Choroid plexus epithelial cell (primary cell): Measurements from ENCODE around the gene CHML.
A peak's percentile ranks its signal among the peaks of the same experiment; 100 is the strongest.

Experiments used
- DNase-seq: peaks from one replicate; pipeline ENCODE4 v3.0.0-alpha.2; 2010; ENCODE audit warnings: low read depth
- H3K4me3 ChIP-seq: 2 replicates; pipeline ENCODE4 v1.5.1; 2011; ENCODE audit warnings: low read depth, mild to moderate bottlenecking, control low read depth, low read length, moderate library complexity
- TF ChIP-seq, protein P1 (sequence below): conservative IDR thresholded peaks from 2 replicates; pipeline ENCODE4 v1.5.1; 2011; ENCODE audit warnings: low read depth, mild to moderate bottlenecking, control low read depth, inconsistent platforms, low read length, moderate library complexity

The CHML gene

DNA sequence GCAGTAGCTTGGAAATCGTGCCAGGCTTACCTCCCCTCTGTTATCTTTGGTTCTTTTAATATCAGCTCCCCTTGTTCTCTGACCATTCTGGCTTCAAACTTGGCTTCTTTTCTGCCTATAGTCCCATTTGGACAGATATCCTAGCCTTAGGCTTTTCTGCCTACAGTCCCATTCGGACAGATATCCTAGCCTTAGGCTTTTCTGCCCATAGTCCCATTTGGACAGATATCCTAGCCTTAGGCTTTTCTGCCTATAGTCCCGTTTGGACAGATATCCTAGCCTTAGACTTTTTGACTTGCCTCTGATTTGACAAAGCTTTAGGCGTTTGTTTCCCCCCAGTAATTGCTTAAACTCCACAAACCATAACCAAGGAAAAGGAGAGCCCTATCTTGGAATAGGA is 25.6 kb downstream of the CHML start:
- TF ChIP-seq, protein P1, sequence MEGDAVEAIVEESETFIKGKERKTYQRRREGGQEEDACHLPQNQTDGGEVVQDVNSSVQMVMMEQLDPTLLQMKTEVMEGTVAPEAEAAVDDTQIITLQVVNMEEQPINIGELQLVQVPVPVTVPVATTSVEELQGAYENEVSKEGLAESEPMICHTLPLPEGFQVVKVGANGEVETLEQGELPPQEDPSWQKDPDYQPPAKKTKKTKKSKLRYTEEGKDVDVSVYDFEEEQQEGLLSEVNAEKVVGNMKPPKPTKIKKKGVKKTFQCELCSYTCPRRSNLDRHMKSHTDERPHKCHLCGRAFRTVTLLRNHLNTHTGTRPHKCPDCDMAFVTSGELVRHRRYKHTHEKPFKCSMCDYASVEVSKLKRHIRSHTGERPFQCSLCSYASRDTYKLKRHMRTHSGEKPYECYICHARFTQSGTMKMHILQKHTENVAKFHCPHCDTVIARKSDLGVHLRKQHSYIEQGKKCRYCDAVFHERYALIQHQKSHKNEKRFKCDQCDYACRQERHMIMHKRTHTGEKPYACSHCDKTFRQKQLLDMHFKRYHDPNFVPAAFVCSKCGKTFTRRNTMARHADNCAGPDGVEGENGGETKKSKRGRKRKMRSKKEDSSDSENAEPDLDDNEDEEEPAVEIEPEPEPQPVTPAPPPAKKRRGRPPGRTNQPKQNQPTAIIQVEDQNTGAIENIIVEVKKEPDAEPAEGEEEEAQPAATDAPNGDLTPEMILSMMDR, result no peak
- no peak for DNase-seq
- H3K4me3 ChIP-seq, result no peak overlapping the region

DNA sequence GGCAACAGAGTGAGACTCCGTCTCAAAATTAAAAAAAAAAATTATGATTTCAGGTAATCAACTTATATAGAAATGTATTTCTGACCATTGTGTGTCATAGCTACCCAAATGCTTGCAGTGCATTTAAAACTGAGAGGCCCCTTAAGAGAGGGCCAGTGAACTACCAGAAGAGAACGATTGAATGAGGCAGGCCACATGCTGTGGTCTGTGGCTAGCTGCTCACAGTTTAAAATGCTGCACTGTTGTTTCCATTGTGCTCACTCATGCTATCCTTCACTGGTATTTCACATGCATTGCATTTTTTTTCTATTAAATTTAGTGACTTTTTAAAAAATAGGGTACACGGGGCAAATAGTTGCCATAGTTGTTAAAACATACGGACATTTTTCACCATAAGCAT is 26.0 kb downstream of the CHML start:
- no peak overlapping the region for H3K4me3 ChIP-seq
- TF ChIP-seq, protein P1, result no peak
- DNase-seq, result peak; percentile 43

DNA sequence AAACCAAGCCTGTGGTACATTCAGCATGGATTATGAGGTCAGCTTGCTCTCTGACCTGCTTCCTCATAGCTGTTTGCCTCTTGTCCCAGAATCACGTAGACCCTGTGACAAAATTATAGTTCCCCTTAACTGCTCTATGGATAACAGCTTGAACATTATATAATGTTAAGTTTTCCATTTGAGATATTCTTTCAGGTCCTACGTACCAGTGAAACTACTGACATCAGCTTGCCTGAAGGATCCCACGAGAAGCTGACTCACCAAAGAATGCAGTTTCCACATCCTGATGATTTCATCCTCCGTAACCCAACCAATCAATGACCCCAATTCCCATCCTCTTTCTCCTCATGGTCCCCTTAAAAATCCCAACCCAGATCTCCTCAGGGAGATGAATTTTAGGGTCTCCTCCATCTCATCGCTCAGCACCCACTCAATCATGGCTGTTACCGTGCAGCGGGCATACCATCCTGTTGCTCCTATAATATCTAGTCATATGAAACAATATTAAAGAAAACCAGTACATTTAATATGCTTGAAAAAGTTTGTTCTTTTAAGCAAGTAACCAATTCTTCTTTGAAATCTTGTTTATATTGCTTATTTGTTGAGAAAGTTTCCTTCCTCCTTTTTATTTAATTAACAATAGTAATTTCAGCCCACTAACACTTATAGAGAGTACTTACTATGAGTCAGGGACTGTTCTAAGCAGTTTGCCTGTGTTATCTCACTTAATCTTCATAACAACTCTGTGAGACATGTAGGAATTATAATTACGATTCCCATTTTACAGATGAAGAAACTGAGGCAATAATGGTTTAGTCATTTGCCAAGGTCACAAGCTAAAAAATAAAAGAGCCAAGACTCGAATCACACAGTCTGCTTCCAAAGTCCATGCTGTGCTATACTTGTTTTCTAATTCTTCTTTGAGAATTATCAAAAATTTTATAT is 27.4 kb downstream of the CHML start:
- peak; percentile 96 for DNase-seq
- TF ChIP-seq, protein P1, result no peak
- no peak overlapping the region for H3K4me3 ChIP-seq

DNA sequence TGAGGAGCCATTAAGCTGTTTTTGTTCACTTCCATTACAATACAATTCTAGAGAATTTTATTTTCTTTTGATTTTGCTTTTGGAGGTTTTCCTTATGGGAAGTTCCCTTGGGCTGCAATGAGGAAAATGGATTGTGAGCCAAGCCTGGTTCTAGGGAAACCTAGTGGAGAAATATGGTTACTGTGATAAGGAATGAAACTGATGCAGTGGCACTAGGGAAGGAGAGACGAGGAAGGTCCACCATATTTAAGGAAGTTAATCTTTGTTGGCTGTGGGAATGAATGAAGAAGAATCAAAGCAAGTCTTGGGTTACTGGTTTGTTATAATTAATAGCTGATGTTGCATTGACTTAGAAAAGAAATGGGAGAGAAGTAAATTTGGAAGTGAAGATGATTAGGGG is 28.4 kb downstream of the CHML start:
- no peak for DNase-seq

DNA sequence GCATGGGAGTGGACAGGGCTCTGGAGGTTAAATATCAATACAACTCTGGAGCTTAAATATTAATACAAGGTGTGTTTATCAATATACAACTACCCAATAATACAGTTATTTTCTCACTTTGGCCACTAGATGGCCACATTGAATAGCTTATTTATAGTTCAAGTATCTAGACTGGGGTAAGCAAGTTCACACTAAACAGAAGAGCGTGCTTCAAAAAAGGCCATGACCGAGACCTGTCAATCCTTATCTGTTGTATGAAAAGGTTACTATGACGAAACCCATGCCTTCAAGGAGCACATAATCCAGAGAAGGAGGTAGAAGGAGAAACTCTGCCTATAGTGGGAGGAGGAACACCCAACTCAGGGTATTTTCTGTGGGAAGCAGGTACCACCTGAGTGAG is 29.1 kb downstream of the CHML start:
- DNase-seq, result peak; percentile 83
- TF ChIP-seq, protein P1, result peak; percentile 57
- no peak overlapping the region for H3K4me3 ChIP-seq

More for the DNA sequence above, 28.4 kb downstream of the CHML start:
- H3K4me3 ChIP-seq, result no peak overlapping the region
- TF ChIP-seq, protein P1, result peak; percentile 3

DNA sequence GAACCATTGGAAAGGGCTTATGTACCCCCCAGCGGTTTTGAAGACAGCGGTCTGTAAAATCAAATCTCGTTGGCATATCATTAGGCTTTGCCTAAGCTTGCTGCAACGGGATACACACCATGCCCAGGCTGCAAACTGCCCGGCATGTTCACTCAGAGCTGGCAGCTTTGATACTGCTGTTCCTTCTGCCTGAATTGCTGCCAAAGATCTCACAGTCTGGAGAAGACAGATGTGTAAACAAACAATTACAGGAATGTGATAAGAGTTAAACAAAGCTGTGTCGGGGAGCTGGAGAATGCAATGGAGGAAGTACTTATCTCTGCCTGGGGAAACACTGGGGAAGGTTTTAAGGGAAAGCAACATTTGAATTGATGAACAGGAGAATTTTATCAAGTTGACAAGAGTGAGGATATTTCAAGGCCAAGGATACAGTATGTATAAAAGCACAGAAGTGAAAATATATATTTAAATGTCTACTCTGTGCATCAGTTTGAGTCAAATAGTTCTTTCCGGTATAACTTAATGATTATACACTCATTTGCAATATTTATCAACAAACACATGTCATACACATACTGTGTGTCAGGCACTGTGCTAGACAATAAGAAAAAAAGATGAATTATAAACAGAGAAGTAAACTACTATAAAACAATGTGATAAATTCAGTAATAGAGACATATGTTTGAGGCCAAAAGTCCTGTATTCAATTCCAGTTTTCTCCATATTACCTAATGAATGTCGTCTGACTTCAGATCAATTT is 29.9 kb downstream of the CHML start:
- no peak overlapping the region for H3K4me3 ChIP-seq
- peak; percentile 61 for DNase-seq
- TF ChIP-seq, protein P1, result no peak
